HepG2 (cell line): ENCODE data around the gene BSN. TPM values are rescaled to one million over a fixed set of nuclear protein-coding genes. Genes with fewer than 3 reads are reported as not detected.

Experiments used
- CEBPZ ChIP-seq: IDR thresholded peaks from 2 replicates; pipeline ENCODE4 v1.6.1; 2012; ENCODE audit warnings: low read length, improper control_type of control experiment
- GATAD1 ChIP-seq: IDR thresholded peaks from 2 replicates; pipeline ENCODE4 v1.6.1; 2016; ENCODE audit warnings: missing genetic modification reagents, missing compliant biosample characterization
- HNRNPLL ChIP-seq: fragments of 200-400 bp; formaldehyde crosslinking; IDR thresholded peaks from 2 replicates; pipeline ENCODE4 v1.6.1; 2017; ENCODE audit warnings: mild to moderate bottlenecking, low read depth, low read length; ENCODE audit not compliant: poor library complexity, severe bottlenecking
- KAT8 ChIP-seq: IDR thresholded peaks from 2 replicates; pipeline ENCODE4 v1.6.1; 2016; ENCODE audit warnings: missing genetic modification reagents, missing compliant biosample characterization
- KLF15 ChIP-seq: sonication (generic); formaldehyde crosslinking; IDR thresholded peaks from 2 replicates; pipeline ENCODE4 v1.8.1; 2023; ENCODE audit warnings: borderline replicate concordance, mild to moderate bottlenecking, inconsistent platforms, missing genetic modification reagents, mixed read lengths
- MAFF ChIP-seq: IDR thresholded peaks from 2 replicates; pipeline ENCODE4 v1.6.1; 2011; ENCODE audit warnings: low read depth, low read length, improper control_type of control experiment
- MXD1 ChIP-seq: sonication (generic); formaldehyde crosslinking; IDR thresholded peaks from 2 replicates; pipeline ENCODE4 v1.4.0; 2020; ENCODE audit warnings: mild to moderate bottlenecking, missing genetic modification reagents
- SRY ChIP-seq: sonication (generic); formaldehyde crosslinking; IDR thresholded peaks from 2 replicates; pipeline ENCODE4 v1.8.0; 2022; ENCODE audit warnings: mild to moderate bottlenecking, missing genetic modification reagents
- TFAP4 ChIP-seq: sonication (generic); IDR thresholded peaks from 2 replicates; pipeline ENCODE4 v1.6.1; 2016; ENCODE audit warnings: low read depth, borderline replicate concordance
- TGIF2 ChIP-seq: IDR thresholded peaks from 2 replicates; pipeline ENCODE4 v1.6.1; 2016; ENCODE audit warnings: control low read depth, missing compliant biosample characterization
- ZBTB34 ChIP-seq: sonication (generic); formaldehyde crosslinking; IDR thresholded peaks from 2 replicates; pipeline ENCODE4 v1.8.0; 2022; ENCODE audit warnings: mild to moderate bottlenecking, missing genetic modification reagents
- ZBTB37 ChIP-seq: sonication (generic); formaldehyde crosslinking; IDR thresholded peaks from 2 replicates; pipeline ENCODE4 v1.4.0; 2020; ENCODE audit warnings: mild to moderate bottlenecking, missing genetic modification reagents
- ZKSCAN8 ChIP-seq: IDR thresholded peaks from 2 replicates; pipeline ENCODE4 v1.6.1; 2016; ENCODE audit warnings: borderline replicate concordance, missing genetic modification reagents, missing compliant biosample characterization
- ZNF234 ChIP-seq: sonication (generic); formaldehyde crosslinking; conservative IDR thresholded peaks from 2 replicates; pipeline ENCODE4 v1.5.1; 2020; ENCODE audit warnings: mild to moderate bottlenecking, missing genetic modification reagents
- ZNF280D ChIP-seq: sonication (generic); formaldehyde crosslinking; IDR thresholded peaks from 2 replicates; pipeline ENCODE4 v1.5.1; 2020; ENCODE audit warnings: mild to moderate bottlenecking, missing genetic modification reagents
- ZNF335 ChIP-seq: sonication (generic); formaldehyde crosslinking; IDR thresholded peaks from 2 replicates; pipeline ENCODE4 v1.4.0; 2020; ENCODE audit warnings: missing genetic modification reagents
- ZNF580 ChIP-seq: IDR thresholded peaks from 2 replicates; pipeline ENCODE4 v1.6.1; 2016; ENCODE audit warnings: low read depth, borderline replicate concordance
- ZNF792 ChIP-seq: IDR thresholded peaks from 2 replicates; pipeline ENCODE4 v1.6.1; 2016
- polyA plus RNA-seq, 8 experiments: library from polyadenylated mRNA; depleted of rRNA in 3 of 8; stranded (reverse) in 7 of 8; unstranded in 1 of 8; fragments of >200 nt; fragmentation: Illumina TruSeq in 4 of 8; extraction: Trizol in 4 of 8; gene quantifications; 2 replicates each; pipeline versions ENCODE4 v1.2.1 to v1.2.3, GENCODE V29; 2011 to 2016; ENCODE audit warnings: low read depth in 4 of 8, missing spikeins in 1 of 8, mixed read lengths in 1 of 8; ENCODE audit not compliant: insufficient read depth in 1 of 8
- total RNA-seq, 5 experiments: library from RNA; depleted of rRNA; stranded (reverse); fragments of >200 nt; fragmentation: Illumina TruSeq; extraction: Trizol; gene quantifications; 2 replicates each; pipeline ENCODE4 v1.2.3, GENCODE V29; 2016; ENCODE audit warnings: low read depth in 1 of 5

Gene BSN
- total and polyA plus RNA-seq, 2 of the 13 experiments (the other 11 are each of a cell fraction or from before 2014, with no cell fraction given) = 0.42 to 0.86 TPM

- TF ChIP-seq ZBTB37 (CRISPR knock-in tag) (no peak), HNRNPLL (no peak), ZKSCAN8 (peak; percentile 40; the same call in 1 of the 2 replicates), ZBTB34 (CRISPR knock-in tag) (0 out of 2 replicates have a peak, but pooled peaks have one; percentile 54), MXD1 (CRISPR knock-in tag) (no peak), TGIF2 (CRISPR knock-in tag) (no peak), CEBPZ (no peak), KAT8 (CRISPR knock-in tag) (peak; percentile 70), GATAD1 (CRISPR knock-in tag) (peak; percentile 74), ZNF792 (CRISPR knock-in tag) (no peak), TFAP4 (peak; percentile 73; the same call in 1 of the 2 replicates), SRY (CRISPR knock-in tag) (no peak), ZNF280D (CRISPR knock-in tag) (no peak), KLF15 (CRISPR knock-in tag) (no peak), MAFF (no peak), ZNF335 (CRISPR knock-in tag) (0 out of 2 replicates have a peak, but pooled peaks have one; percentile 34), ZNF234 (CRISPR knock-in tag) (no peak), ZNF580 (CRISPR knock-in tag) (peak; percentile 90; the same call in 1 of the 2 replicates)
Observed at GRCh38 chr3:49668414-49668797, 114.1 kb downstream of the BSN start (continued).
